SK-N-SH (cell line): ENCODE results near the gene CIBAR2.

Experiments used
- CHD2 ChIP-seq: fragments of 150-350 bp; IDR thresholded peaks from 2 replicates; pipeline ENCODE4 v1.6.1; 2018; ENCODE audit warnings: low read length; ENCODE audit not compliant: partially characterized antibody
- JUND ChIP-seq: IDR thresholded peaks from 2 replicates; pipeline ENCODE4 v1.4.0; 2012
- POLR2AphosphoS5 ChIP-seq: IDR thresholded peaks from 2 replicates; pipeline ENCODE4 v1.6.1; 2012; ENCODE audit warnings: low read depth, low read length
- RCOR1 ChIP-seq: fragments of 150-350 bp; IDR thresholded peaks from 2 replicates; pipeline ENCODE4 v1.6.1; 2017; ENCODE audit warnings: antibody characterized with exemption, low read length
- RFX5 ChIP-seq: IDR thresholded peaks from 2 replicates; pipeline ENCODE4 v1.6.1; 2012; ENCODE audit warnings: mild to moderate bottlenecking, improper control_type of control experiment, low read length
- SIN3A ChIP-seq: IDR thresholded peaks from 2 replicates; pipeline ENCODE4 v1.6.1; 2012; ENCODE audit warnings: low read depth, mild to moderate bottlenecking, low read length, moderate library complexity, borderline replicate concordance
- TCF12 ChIP-seq: IDR thresholded peaks from 2 replicates; pipeline ENCODE4 v1.4.0; 2012
- TF ChIP-seq, protein P1 (sequence below): fragments of 200-600 bp; sonication (generic); IDR thresholded peaks from 2 replicates; pipeline ENCODE4 v1.6.1; 2017; ENCODE audit warnings: antibody characterized with exemption, mild to moderate bottlenecking, moderate library complexity
- TF ChIP-seq, protein P2 (sequence below): IDR thresholded peaks from 2 replicates; pipeline ENCODE4 v1.4.0; 2012; ENCODE audit warnings: low read depth, borderline replicate concordance

DNA sequence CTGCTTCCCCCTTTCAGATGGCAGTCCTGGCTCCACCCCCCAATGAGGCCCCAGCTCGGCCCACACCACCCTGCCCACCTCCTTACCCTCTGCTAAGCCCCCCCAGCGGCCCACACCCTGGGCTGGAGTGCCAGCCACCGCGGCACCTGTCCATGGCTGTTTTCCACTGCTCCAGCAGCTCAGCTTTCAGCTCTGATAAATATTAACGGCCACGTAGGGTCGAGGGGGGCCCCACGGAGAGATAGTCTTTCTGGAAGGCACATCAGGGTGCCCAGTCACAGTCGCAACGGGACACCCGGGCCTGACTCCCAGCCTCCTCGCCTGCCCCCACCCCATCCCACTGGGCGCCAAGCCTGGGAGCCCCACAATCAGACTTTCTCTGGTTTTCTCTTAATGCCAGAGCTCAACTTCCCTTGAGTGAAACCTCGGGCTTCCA lies 46.5 kb upstream of the CIBAR2 start:
- TF ChIP-seq, protein P1, sequence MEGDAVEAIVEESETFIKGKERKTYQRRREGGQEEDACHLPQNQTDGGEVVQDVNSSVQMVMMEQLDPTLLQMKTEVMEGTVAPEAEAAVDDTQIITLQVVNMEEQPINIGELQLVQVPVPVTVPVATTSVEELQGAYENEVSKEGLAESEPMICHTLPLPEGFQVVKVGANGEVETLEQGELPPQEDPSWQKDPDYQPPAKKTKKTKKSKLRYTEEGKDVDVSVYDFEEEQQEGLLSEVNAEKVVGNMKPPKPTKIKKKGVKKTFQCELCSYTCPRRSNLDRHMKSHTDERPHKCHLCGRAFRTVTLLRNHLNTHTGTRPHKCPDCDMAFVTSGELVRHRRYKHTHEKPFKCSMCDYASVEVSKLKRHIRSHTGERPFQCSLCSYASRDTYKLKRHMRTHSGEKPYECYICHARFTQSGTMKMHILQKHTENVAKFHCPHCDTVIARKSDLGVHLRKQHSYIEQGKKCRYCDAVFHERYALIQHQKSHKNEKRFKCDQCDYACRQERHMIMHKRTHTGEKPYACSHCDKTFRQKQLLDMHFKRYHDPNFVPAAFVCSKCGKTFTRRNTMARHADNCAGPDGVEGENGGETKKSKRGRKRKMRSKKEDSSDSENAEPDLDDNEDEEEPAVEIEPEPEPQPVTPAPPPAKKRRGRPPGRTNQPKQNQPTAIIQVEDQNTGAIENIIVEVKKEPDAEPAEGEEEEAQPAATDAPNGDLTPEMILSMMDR, result no peak
- no peak for TF ChIP-seq RFX5
- TF ChIP-seq SIN3A, result no peak
- TF ChIP-seq, protein P2, sequence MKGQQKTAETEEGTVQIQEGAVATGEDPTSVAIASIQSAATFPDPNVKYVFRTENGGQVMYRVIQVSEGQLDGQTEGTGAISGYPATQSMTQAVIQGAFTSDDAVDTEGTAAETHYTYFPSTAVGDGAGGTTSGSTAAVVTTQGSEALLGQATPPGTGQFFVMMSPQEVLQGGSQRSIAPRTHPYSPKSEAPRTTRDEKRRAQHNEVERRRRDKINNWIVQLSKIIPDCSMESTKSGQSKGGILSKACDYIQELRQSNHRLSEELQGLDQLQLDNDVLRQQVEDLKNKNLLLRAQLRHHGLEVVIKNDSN, result no peak
- TF ChIP-seq CHD2, result no peak
- no peak for TF ChIP-seq JUND
- no peak for TF ChIP-seq POLR2AphosphoS5
- TF ChIP-seq TCF12, result no peak
- no peak for TF ChIP-seq RCOR1
